Adipose tissue (tissue), 3 donors: ENCODE measurements around the gene SLC39A11. TPM values are rescaled to one million over a fixed set of nuclear protein-coding genes. Genes with fewer than 3 reads are reported as not detected.
"Not testable (repeated sequence)": the region's sequence is repeated elsewhere in the genome, so short reads cannot be mapped to it uniquely, and the experiment has no call there.

Experiments used
- H3K27ac ChIP-seq: one replicate; pipeline ENCODE4 v1.5.1; 2013; ENCODE audit warnings: low read depth, low read length
- WGBS, 3 donors: extraction: QIAGEN DNeasy Blood & Tissue Kit; methylation state at CpG; one replicate each; pipeline ENCODE4 v1.1.7; 2013; 5-methylcytosine and 5-hydroxymethylcytosine counted together
- polyA plus RNA-seq, 3 donors: library from polyadenylated mRNA; stranded (reverse); fragments of 200-250 nt; gene quantifications; one replicate each; pipeline ENCODE4 v1.2.3, GENCODE V29; 2013
- donor health status: healthy with polysubstance abuse.
- donor health status: Bipolar disorder and iron deficiency.
- donor health status: healthy.

SLC39A11 gene
- polyA plus RNA-seq, 3 donors, result 6.1 to 19.4 (median 7.6) TPM

GRCh38 chr17:72921347-72922054 lies 171.0 kb downstream of the SLC39A11 start:
- WGBS, 3 donors, result 92 to 93% (median 93%) methylated on average over 5 of the region's 5 CpGs
- H3K27ac ChIP-seq, result no peak overlapping the region

DNA sequence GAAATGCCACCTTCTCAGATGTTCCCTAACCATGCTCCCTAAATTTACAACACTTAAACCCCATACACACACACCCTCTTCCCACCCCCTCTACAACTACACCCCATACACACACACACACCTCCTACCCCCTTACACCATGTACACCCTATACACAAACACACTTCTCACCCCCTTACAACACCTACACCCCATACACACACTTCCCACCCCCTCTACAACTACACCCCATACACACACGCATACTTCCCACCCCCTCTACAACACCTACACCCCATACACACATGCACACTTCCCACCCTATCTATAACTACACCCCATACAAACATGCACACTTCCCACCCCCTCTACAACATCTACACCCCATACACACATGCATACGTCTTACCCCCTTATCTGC lies 172.0 kb downstream of the SLC39A11 start:
- 89 to 93% (median 93%) methylated on average over 2 of the region's 2 CpGs for WGBS, 3 donors
- H3K27ac ChIP-seq, result no peak overlapping the region

- WGBS, 3 donors, result 83 to 92% (median 89%) methylated on average over 8 of the region's 8 CpGs
- no peak overlapping the region for H3K27ac ChIP-seq
These were observed 175.5 kb downstream of the SLC39A11 start for GRCh38 chr17:72916991-72917390.

- no peak overlapping the region for H3K27ac ChIP-seq
- 95 to 98% (median 97%) methylated on average over 10 of the region's 10 CpGs for WGBS, 3 donors
These were observed 176.8 kb downstream of the SLC39A11 start for GRCh38 chr17:72915625-72916081.

DNA sequence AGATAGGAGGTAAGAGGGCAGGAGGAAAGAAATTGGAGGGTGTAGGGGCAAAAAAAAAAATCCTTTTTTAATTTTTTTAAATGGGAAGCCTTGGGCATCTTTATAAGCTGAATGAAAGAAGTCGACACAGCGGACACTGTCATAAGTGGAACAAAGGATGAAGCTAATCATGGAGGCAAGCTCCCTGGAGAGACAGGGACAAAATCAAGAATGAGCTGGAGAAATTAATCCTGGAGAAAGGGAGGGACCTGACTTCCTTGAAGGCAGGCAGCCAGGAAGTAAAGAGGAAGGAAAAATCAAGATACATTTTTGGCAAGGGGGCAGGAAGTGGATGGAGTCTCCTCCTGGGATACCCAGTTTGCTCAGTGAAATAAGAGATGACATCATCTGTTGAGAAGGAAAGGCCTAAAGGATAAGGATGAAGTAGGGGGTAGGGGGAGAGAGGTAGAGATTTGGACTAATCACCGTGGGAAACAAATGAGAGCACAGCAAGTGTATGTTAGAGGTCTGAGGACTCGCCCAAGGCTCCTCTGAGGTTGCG lies 179.3 kb downstream of the SLC39A11 start:
- 78 to 88% (median 83%) methylated on average over 5 of the region's 5 CpGs for WGBS, 3 donors
- no peak overlapping the region for H3K27ac ChIP-seq

DNA sequence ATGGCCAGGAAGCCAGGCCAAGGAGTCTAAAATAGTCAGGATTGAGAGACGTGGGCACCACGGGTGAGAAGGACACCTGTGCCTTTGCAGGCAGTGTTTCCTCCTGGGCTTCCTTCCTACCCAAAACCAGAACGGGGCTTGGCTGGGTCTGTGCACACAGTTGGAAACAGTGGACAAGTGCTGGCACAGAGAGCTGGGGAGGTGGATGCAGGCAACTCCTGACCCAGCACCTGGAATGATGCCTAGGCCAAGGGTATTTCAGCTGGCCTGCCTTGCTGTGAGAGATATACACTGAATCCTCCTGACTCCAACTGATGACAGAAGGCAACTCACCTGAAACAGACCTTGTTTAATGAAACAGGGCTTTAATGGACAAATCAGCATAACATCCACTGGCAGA lies 186.2 kb downstream of the SLC39A11 start:
- 36 to 83% (median 52%) methylated on average over 3 of the region's 3 CpGs for WGBS, 3 donors
- H3K27ac ChIP-seq, result no peak overlapping the region

DNA sequence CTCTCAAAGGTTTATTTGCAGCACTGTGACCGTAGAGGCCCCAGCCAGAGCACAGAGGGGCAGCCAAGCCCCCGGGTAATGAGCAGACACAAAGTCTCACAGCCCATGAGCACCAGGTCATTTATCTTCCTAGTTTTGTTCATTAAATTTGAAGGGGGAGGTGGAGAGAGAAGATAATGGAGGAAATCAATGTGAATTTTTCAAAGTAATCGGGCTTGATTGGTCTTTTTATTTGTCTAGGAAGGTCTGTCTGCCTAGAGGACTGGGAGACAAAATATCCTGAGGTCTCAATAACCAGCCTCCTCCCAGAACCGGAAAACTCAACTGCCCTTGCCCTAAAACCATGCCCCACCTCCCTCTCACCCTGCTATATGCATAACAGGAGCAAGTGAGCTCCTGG lies 189.0 kb downstream of the SLC39A11 start:
- no peak overlapping the region for H3K27ac ChIP-seq
- WGBS, 3 donors, result 65 to 75% (median 73%) methylated on average over 4 of the region's 4 CpGs

DNA sequence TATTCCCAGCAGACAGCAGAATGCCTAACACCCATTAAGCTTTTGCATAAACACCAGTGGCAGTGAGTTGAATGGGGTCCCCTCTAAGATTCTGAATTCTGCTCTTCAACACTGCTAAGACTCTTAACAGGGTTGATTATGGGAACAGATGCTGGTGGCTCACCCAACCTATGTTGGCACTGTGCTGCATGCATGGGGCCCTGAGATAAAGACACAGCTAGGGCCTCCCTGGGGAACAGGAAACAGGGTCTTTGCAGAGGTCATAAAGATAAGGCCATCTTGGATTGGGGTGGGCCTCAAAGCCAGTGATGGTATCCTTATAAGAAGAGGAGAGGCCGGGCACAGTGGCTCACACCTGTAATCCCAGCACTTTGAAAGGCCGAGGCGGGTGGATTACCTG lies 190.8 kb downstream of the SLC39A11 start:
- no peak overlapping the region for H3K27ac ChIP-seq
- WGBS, 3 donors, result 88 to 98% (median 93%) methylated on average over 1 to 3 of the region's 3 CpGs

- H3K27ac ChIP-seq, result no peak overlapping the region
- WGBS, 3 donors, result 63 to 76% (median 64%) methylated on average over 9 of the region's 9 CpGs
These were observed 191.4 kb downstream of the SLC39A11 start for GRCh38 chr17:72901083-72901482.

DNA sequence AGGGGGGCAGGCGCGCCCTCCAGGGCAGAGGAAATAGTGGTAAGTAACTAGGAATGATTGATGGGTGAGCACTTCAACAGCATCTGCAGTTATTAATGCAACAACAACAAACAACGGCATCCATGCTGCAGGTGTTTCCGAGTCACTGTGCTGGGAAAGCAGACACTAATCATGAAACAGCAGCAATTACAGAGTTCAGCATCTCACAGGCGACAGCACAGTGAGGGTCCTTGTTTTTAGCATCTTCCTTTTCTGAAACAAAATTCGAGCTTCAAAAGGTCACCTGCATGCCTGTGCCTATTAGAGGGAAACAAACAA lies 191.9 kb downstream of the SLC39A11 start:
- 62 to 79% (median 71%) methylated on average over 6 of the region's 6 CpGs for WGBS, 3 donors
- no peak overlapping the region for H3K27ac ChIP-seq

- no peak overlapping the region for H3K27ac ChIP-seq
- WGBS, 3 donors, result 78 to 80% (median 79%) methylated on average over 9 of the region's 9 CpGs
These were observed 193.8 kb downstream of the SLC39A11 start for GRCh38 chr17:72898725-72899124.

GRCh38 chr17:72896288-72896687 lies 196.2 kb downstream of the SLC39A11 start:
- not testable (repeated sequence) for H3K27ac ChIP-seq
- 84 to 94% (median 91%) methylated on average over 7 of the region's 7 CpGs for WGBS, 3 donors

DNA sequence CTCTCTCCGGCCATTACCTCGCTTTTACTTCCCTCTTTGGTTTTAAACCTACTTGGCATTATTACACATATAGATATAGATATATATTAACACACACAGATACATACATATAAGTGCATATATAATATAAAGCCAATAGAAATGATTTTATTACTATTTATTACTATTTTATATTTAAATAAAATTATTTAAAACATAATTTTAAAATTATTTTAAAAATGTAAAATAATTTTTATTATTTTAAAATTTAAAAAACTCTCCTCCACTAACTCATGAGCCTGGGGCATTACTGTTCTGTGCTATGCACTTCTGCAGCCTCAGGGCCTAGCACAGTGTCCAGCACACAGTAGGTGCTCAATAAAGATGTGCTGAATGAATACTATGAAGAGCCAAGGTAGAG lies 200.9 kb downstream of the SLC39A11 start:
- 94 to 97% (median 97%) methylated on average over 2 of the region's 2 CpGs for WGBS, 3 donors
- H3K27ac ChIP-seq, result no peak overlapping the region

DNA sequence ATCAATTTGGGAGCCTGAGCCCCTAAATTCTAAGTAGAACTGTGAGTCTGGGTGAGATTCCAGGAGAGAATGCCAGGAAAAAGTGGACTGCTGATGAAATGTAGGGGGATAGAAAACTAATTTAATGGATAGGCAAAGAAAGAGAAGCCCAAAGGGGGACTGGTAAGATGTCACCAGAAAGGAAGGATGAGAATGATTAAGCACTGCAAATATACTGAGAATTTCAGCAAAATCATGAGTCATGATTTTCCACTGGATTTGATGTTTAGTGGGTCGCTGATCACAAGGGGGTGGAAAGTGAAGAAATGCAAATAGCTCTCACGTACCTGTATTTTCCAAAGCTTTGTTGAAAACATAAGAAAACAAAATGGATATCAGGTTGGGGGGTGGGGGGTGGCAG lies 201.8 kb downstream of the SLC39A11 start:
- no peak overlapping the region for H3K27ac ChIP-seq
- WGBS, 3 donors, result 91 to 96% (median 93%) methylated on average over 2 of the region's 2 CpGs

GRCh38 chr17:72887917-72888316 lies 204.6 kb downstream of the SLC39A11 start:
- H3K27ac ChIP-seq, result no peak overlapping the region
- WGBS, 3 donors, result 73 to 91% (median 74%) methylated on average over 4 of the region's 4 CpGs

GRCh38 chr17:72887322-72887721 lies 205.2 kb downstream of the SLC39A11 start:
- no peak overlapping the region for H3K27ac ChIP-seq
- WGBS, 3 donors, result 71 to 85% (median 73%) methylated on average over 8 of the region's 8 CpGs

DNA sequence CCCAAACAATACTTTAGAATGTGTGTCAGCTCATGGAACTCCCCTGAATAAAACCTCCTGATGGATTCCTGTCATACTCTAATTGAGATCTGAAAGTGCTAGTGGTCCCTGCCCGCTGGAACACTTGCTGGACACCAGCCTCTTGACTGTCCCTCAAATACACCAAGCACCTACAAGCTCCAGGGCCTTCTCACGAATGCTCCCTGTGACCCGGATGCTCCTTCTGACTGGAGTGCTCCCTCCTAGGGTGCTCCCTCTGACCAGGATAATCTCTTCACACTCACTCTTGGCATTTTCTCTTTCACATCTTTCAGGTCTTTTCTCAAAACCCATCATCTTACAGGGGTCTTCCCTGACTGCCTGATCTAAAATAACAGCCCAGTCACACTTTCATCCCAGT lies 205.9 kb downstream of the SLC39A11 start:
- 96 to 98% (median 97%) methylated on average over 3 of the region's 3 CpGs for WGBS, 3 donors
- no peak overlapping the region for H3K27ac ChIP-seq

- no peak overlapping the region for H3K27ac ChIP-seq
- WGBS, 3 donors, result 95 to 100% (median 97%) methylated on average over 2 of the region's 2 CpGs
These were observed 208.4 kb downstream of the SLC39A11 start for GRCh38 chr17:72884066-72884465.

GRCh38 chr17:72883351-72883750 lies 209.1 kb downstream of the SLC39A11 start:
- no peak overlapping the region for H3K27ac ChIP-seq
- WGBS, 3 donors, result 95 to 99% (median 96%) methylated on average over 5 of the region's 5 CpGs

- 81 to 94% (median 83%) methylated on average over 4 of the region's 4 CpGs for WGBS, 3 donors
- H3K27ac ChIP-seq, result no peak overlapping the region
These were observed 210.1 kb downstream of the SLC39A11 start for GRCh38 chr17:72882426-72882825.
